Chondrocyte (in vitro differentiated cells): ENCODE results near the gene LARGE1. TPM values are rescaled to one million over a fixed set of nuclear protein-coding genes. Genes with fewer than 3 reads are reported as not detected.
A peak's percentile ranks its signal among the peaks of the same experiment; 100 is the strongest.

ENCODE experiments used
- DNase-seq: peaks from one replicate; pipeline ENCODE4 v3.0.0; 2021; ENCODE audit warnings: mixed read lengths, low spot score
- H3K27ac Mint-ChIP-seq: one replicate; pipeline ENCODE4 v1.8.0; 2021; ENCODE audit warnings: mild to moderate bottlenecking, moderate library complexity, mixed read lengths; ENCODE audit not compliant: unreplicated experiment
- H3K27me3 Mint-ChIP-seq: 2 replicates; pipeline ENCODE4 v1.8.0; 2021; ENCODE audit warnings: low read depth, mixed read lengths
- H3K36me3 Mint-ChIP-seq: 2 replicates; pipeline ENCODE4 v1.8.0; 2021; ENCODE audit warnings: low read depth, mixed read lengths
- H3K4me1 Mint-ChIP-seq: 2 replicates; pipeline ENCODE4 v1.8.0; 2021; ENCODE audit warnings: low read depth, mild to moderate bottlenecking, mixed read lengths
- H3K4me3 Mint-ChIP-seq: one replicate; pipeline ENCODE4 v1.8.0; 2021; ENCODE audit warnings: mild to moderate bottlenecking, moderate library complexity, mixed read lengths; ENCODE audit not compliant: unreplicated experiment
- H3K9me3 Mint-ChIP-seq: 2 replicates; pipeline ENCODE4 v1.8.0; 2021; ENCODE audit warnings: low read depth, mixed read lengths
- total RNA-seq: library from RNA; stranded (reverse); gene quantifications from 3 replicates; pipeline ENCODE4 v1.2.1, GENCODE V29; 2021
- TF ChIP-seq, protein P1 (sequence below): fragments of 200-600 bp; sonication (generic); IDR thresholded peaks from 2 replicates; pipeline ENCODE4 v1.5.0; 2021; ENCODE audit warnings: antibody characterized with exemption, mild to moderate bottlenecking, moderate library complexity

Gene LARGE1
- total RNA-seq, 1 donor from 2014 or later = 21.3 TPM

DNA sequence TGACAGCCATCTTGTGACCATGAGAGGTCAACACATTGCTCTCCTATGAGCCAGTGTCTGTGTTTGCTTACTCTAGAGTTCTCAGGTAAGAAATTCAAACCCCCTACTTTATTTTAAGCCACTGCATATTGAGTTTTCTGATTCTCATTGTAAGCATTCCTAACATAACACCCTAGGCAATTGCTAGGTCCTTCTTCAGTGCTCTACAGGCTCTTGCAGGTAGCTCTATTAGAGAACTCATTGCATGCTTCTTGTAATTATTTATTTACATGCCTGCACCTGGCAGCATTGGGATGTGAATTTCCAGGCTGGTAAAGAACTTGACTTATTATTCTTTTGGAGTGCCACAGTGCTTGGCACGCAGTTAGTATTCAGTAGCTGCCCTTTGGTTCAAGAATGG is 573.3 kb downstream of the LARGE1 start:
- peaks cover 4% of the 10 kb centered on the region for H3K36me3 Mint-ChIP-seq
- no peak overlapping the region for H3K4me3 Mint-ChIP-seq
- peaks cover 5% of the 10 kb centered on the region for H3K9me3 Mint-ChIP-seq
- no peaks in the 10 kb centered on the region for H3K27me3 Mint-ChIP-seq
- no peak overlapping the region for H3K27ac Mint-ChIP-seq
- peaks cover 11% of the 10 kb centered on the region for H3K4me1 Mint-ChIP-seq
- no peak for DNase-seq
- TF ChIP-seq, protein P1, sequence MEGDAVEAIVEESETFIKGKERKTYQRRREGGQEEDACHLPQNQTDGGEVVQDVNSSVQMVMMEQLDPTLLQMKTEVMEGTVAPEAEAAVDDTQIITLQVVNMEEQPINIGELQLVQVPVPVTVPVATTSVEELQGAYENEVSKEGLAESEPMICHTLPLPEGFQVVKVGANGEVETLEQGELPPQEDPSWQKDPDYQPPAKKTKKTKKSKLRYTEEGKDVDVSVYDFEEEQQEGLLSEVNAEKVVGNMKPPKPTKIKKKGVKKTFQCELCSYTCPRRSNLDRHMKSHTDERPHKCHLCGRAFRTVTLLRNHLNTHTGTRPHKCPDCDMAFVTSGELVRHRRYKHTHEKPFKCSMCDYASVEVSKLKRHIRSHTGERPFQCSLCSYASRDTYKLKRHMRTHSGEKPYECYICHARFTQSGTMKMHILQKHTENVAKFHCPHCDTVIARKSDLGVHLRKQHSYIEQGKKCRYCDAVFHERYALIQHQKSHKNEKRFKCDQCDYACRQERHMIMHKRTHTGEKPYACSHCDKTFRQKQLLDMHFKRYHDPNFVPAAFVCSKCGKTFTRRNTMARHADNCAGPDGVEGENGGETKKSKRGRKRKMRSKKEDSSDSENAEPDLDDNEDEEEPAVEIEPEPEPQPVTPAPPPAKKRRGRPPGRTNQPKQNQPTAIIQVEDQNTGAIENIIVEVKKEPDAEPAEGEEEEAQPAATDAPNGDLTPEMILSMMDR = no peak

DNA sequence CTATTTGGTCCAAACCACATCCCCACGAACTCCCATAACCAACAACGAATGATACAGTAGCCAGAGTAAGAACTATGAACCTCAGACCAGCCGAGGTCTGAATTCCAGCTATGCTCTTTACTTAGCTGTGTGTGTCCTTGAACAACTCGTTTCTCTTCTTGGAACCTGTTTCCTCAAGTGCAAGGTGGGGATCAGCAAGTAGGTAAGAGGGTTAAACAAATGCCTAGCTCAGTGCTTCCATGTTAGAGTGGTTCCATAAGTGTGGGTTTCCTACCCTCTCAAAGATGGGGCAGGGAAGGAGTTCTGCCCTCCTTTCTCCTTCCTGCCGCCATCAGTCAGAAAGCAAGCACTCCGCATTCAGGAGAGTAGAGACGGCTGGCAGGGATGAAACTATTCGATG is 578.7 kb downstream of the LARGE1 start:
- Mint-ChIP-seq H3K27me3 (no peaks in the 10 kb centered on the region), H3K27ac (no peak overlapping the region), H3K4me1 (no peaks in the 10 kb centered on the region), H3K9me3 (no peaks in the 10 kb centered on the region), H3K36me3 (peaks cover 2% of the 10 kb centered on the region), H3K4me3 (no peak overlapping the region)
- no peak for DNase-seq
- TF ChIP-seq, protein P1 = no peak

DNA sequence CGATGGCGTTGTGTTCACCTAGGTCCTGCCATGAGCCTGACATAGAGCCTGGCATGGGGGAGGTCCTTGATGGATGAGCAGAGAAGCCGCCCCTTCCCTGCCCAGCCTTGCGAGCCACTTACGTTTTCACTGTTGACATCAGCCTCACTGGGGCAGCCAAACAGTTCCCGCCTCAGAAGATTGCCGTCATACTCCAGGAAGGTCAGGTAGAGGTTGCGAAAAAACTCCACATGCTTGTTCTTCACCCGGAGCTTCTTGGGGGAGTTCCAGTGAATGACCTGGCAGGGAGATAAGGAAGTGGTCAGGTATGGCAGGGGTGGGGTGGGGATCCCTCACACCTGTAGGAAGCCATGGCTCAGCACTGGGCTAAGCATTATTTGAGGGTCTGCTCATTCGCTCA is 582.8 kb downstream of the LARGE1 start:
- H3K4me3 Mint-ChIP-seq = no peak overlapping the region
- H3K9me3 Mint-ChIP-seq = no peaks in the 10 kb centered on the region
- no peak for DNase-seq
- H3K36me3 Mint-ChIP-seq = peaks cover 2% of the 10 kb centered on the region
- peaks cover 21% of the 10 kb centered on the region for H3K4me1 Mint-ChIP-seq
- TF ChIP-seq, protein P1 = no peak
- H3K27ac Mint-ChIP-seq = peak overlapping the region; percentile 8
- no peaks in the 10 kb centered on the region for H3K27me3 Mint-ChIP-seq

DNA sequence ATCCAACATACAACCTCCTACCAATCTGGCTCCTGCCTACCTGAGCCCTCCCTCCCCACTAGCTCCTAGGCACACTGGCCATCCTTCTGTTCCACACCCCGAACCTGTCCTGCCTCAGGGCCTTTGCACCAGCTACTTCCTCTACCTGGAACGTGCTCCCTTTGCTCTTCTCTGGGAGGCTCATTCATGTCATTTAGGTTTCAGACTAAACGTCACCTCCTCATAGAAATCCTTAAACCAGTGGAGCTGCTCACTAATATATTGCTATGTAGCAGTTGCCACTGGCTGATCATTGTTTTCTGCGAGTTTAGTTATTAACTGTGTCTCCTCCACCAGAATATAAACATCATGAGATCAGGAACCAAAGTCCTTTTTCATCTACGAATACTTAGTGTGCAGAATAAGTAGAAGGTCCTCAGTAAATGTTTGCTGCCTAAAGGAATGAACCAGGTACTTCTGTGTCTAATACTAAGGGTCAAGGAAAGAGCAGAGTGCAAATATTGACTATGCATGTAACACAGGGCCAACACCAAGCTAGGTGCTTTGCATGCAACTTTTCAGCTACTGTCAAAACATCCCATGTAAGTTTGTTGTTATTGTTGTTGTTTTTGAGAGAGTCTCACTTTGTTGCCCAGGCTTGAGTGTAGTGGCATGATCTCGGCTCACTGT is 584.5 kb downstream of the LARGE1 start:
- peak overlapping the region; percentile 79 for H3K27ac Mint-ChIP-seq
- H3K4me3 Mint-ChIP-seq = no peak overlapping the region
- H3K36me3 Mint-ChIP-seq = peaks cover 2% of the 10 kb centered on the region
- TF ChIP-seq, protein P1 = no peak
- no peak for DNase-seq
- no peaks in the 10 kb centered on the region for H3K27me3 Mint-ChIP-seq
- no peaks in the 10 kb centered on the region for H3K9me3 Mint-ChIP-seq
- peaks cover 22% of the 10 kb centered on the region for H3K4me1 Mint-ChIP-seq

DNA sequence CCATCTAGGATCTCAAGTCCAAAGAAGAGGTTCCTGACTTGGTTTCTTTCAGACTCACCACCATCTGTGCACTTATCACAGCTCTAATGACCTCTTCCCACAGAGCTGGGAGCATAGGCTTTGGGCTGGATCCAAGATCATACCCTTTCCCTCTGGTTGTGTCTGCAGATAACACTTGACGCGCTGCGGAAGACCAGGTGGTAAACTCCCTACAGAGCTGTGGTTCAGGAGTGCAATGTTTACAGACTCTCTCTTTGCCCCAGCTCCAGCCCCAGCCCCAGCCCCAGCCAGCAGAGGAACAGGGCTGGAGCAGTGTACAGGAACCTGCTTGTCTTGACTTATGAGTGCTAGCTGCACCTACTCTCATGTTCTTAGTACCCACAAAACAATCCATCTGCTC is 587.7 kb downstream of the LARGE1 start:
- Mint-ChIP-seq H3K9me3 (no peaks in the 10 kb centered on the region), H3K4me1 (peaks cover 34% of the 10 kb centered on the region), H3K27me3 (no peaks in the 10 kb centered on the region), H3K36me3 (no peaks in the 10 kb centered on the region), H3K4me3 (no peak overlapping the region), H3K27ac (no peak overlapping the region)
- TF ChIP-seq, protein P1 = no peak
- no peak for DNase-seq
